Measurements from ENCODE around the gene TIMM50. TPM values are rescaled to one million over a fixed set of nuclear protein-coding genes. Genes with fewer than 3 reads are reported as not detected.
"Not testable (repeated sequence)": the region's sequence is repeated elsewhere in the genome, so short reads cannot be mapped to it uniquely, and the experiment has no call there.

The TIMM50 gene
- total RNA-seq, 1 experiment from 2014 or later, result 261 TPM

DNA sequence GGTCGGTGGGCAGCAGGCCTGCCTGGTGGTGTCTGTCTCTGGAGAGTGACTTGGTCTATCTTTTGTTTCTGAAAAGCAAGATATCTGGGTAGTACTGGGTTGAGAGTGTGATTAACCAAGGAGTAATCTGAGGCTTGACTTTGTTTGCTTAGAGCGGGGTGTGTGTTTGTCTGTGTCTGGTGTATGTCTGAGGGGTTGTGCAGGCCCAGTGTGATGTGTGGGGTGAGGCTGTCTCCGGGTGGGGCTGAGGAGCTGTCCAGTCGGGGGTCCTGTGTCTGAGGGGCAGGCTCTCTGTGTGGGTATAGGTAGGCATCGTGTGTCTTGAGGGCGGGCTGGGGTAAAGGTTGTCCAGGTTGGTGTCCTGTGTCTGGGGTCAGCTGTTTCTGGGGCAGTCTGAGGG is 11.1 kb upstream of the TIMM50 start:
- no peak for DNase-seq (ENCODE audit: low spot score)

DNA sequence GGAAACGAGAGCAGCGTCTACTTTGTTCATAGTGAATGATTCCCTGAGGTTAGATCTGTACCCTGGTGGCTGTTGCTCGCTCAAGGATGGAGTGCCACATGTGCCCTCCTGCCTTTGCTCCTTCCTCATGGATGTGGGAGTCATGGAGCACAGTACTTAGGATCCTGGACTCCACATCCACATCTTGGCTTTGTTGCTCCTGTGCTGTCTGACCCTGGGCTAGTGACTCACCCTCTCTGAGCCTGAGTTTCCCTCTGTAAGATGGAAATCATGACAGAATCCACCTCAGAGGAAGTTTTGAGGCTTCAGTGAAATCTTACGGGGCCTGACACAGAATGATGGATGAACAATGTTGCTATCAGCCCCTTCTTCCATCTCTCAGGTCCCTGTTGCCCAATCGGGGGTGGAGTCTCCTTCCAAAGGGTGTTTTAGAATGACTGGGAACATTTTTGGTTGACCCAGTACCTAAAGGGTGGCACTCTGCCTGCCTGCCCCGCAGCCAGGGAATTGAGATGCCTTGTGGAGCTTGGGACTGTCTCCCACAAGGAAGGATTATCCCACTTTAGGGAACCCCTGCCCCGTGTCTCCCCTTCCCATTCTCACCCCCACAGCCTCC is 9.8 kb upstream of the TIMM50 start:
- DNase-seq (ENCODE audit: low spot score), result no peak

DNA sequence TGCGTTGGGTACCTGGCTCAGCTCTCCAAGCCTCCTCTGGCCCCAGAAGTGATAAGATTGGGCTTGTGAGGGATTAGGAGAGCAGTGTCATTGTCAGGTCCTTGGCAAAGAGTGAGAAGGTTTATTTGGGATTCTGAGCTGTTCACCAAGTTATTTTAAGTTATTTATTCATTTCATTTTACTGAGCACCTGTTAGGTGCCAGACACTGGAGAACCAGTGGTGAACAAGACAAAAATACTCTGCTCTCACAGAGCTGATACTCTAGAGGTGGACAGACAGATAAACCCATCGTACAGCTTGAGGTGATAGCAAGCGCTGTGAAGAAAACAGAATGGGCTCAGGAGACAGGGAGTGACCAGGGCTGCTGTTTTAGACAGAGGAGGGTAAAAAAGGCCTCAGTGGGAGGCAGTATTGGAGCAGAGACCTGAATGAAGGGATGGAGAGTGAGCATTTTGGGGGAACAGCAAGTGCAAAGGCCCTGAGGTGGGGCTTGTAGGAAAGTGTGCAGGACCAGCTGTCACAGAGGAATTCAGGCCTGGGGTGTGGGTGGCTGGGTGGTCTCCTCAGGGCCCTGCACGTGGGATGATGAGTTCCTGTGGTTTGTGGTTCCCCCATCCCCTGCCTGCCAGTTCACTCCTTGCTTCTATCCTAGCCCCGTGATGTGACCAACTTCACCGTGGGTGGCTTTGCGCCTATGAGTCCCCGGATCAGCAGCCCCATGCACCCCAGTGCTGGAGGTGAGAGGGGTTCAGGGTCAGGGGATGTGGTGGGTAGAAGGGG is 8.7 kb upstream of the TIMM50 start:
- DNase-seq (ENCODE audit: low spot score), result no peak

DNA sequence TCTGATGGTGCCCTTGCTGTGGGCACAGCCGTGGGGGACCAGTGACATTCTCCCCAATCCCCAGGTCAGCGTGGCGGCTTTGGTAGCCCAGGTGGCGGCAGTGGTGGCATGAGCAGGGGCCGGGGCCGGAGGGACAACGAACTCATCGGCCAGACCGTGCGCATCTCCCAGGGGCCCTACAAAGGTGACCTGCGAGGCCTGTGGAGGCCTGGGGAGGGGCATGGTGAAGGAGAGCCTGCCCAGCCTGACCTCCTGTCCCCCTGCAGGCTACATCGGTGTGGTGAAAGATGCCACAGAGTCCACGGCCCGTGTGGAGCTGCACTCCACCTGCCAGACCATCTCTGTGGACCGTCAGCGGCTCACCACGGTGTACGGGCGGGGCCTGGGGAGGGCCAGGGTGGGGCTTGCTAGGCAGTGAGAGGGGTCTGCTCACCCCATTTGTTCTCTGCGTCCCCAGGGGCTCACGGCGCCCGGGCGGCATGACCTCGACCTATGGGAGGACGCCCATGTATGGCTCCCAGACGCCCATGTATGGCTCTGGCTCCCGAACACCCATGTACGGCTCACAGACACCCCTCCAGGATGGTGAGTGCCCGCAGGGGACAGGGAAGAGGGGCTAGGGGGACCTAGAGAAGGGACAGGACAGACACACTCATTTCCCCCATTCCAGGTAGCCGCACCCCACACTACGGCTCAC is 7.7 kb upstream of the TIMM50 start:
- DNase-seq (ENCODE audit: low spot score), result no peak

DNA sequence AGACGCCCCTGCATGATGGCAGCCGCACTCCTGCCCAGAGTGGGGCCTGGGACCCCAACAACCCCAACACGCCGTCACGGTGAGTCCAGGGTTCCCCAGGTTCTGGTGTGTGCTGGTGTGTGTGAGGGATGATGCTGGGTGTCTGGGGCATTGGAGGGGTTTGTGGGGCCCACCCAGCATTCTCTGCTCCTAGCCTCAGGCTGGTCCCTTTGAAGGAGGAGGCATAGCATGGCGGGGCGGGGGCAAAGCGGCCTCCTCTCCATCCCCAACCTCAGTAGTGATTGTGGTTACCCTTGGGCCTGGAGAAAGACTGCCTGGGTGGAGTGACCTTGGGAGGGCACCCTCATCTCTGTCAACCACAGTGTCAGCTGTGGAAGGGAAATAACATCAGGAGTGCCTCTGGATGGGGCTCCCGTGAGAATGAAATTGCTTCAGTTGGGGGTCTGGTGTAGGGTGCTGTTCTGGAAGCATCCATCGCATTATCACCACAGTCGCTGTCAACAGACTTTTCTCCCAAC is 7.1 kb upstream of the TIMM50 start:
- DNase-seq (ENCODE audit: low spot score), result no peak

DNA sequence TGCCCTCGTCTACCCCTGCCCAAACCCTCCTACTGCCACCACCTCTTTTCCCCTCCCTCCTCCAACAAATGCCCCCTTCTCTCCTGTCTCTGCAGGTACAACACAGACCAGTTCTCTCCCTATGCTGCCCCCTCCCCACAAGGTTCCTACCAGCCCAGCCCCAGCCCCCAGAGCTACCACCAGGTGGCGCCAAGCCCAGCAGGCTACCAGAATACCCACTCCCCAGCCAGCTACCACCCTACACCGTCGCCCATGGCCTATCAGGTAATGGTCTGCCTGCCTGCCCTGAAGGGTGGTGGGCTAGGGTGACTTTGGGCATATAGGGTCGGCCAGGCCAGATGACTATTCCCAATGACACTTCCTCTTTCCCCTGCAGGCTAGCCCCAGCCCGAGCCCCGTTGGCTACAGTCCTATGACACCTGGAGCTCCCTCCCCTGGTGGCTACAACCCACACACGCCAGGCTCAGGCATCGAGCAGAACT is 6.5 kb upstream of the TIMM50 start:
- DNase-seq (ENCODE audit: low spot score), result peak; percentile 63

DNA sequence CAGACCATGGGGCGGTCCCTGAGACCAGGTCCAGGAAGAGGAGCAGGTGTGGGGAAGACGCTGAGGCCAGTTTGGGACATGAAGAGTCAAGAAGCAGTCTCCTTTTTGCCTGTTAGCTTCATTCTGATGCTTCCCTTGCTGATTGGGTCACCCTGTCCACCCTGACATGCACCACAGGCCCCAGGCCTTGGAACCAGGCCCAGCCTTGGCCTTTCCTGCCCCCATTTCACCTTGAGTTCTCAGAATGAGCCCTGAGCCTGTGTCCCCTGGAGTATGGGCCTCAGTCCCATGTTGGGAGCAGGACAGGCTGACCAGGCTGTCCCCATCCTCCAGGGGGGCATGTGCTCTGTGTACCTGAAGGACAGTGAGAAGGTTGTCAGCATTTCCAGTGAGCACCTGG is 4.9 kb upstream of the TIMM50 start:
- DNase-seq (ENCODE audit: low spot score), result no peak

DNA sequence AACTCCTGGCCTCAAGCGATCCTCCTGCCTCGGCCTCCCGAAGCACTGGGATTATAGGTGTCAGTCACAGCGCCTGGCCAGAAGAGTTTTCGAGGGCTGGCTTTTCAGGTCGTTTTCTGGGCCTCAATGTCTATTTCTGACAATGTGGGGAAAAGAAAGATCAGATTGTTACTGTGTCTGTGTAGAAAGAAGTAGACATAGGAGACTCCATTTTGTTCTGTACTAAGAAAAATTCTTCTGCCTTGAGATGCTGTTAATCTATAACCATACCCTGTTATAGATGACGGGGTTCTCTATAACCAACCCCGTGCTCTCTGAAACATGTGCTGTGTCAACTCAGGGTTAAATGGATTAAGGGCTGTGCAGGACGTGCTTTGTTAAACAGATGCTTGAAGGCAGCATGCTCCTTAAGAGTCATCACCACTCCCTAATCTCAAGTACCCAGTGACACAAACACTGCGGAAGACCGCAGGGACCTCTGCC is 1.3 kb upstream of the TIMM50 start:
- not testable (repeated sequence) for DNase-seq (ENCODE audit: low spot score)

DNA sequence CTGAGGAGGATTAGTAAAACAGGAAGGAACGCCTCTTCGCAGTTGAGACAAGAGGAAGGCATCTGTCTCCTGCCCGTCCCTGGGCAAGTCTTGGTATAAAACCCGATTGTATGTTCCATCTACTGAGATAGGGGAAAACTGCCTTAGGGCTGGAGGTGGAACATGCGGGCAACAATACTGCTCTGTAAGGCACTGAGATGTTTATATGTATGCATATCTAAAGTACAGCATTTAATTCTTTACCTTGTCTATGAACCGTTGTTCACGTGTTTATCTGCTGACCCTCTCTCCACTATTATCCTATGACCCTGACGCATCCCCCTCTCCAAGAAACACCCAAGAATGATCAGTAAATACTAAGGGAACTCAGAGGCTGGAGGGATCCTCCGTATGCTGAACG is 722 bp upstream of the TIMM50 start:
- peak; percentile 31 for DNase-seq (ENCODE audit: low spot score)

DNA sequence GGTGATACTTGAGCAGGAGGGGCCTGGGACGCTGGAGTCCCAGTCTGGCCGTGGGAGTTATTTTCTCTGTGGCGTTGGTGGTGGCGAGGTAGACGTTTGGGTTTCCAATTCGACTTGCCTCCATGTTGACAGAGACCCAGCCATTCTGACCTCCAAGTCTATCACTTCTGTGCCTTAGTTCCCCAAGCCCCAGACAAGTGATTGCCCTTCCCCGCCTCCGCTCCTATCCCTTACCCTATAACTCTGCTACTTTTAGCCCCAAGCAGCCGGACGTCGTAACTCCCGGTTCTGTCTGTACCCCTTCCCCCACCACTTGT is 549 bp downstream of the TIMM50 start:
- DNase-seq (ENCODE audit: low spot score), result no peak

DNA sequence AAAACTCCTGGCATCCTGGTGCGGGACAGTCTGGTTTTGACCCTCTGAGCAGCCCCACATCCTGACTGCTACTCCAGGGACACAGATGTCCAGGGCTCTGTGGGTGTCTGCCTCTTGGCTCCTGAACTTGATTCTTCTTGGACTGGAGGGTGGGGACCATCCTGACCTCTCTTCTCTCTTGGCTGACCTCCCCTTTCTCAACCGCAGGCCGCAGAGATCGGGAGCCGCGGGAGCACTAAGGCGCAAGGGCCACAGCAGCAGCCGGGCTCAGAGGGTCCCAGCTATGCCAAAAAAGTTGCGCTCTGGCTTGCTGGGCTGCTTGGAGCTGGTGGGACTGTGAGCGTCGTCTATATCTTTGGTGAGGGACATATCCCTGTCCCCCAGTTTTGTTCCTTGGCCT is 1.0 kb downstream of the TIMM50 start:
- DNase-seq (ENCODE audit: low spot score), result no peak

DNA sequence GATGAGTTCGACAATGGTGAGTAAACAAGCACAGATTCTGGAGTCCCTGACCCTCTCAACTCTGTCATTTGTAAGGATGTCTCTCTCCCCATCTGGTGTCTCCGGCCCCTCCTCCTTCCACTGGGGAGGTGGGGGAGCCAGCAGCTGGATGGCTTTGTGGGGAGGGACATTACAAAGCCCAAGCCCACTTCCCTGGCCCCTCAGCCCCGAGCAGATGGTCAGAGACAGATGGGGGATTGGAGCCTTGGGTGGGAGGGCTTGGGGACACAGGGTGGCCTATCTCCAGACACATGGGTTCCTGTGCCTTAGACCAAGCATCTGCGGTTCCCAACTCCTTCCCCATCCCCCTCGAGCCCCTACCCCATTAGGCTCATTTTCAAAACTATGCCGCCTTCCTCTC is 2.5 kb downstream of the TIMM50 start:
- DNase-seq (ENCODE audit: low spot score), result no peak

DNA sequence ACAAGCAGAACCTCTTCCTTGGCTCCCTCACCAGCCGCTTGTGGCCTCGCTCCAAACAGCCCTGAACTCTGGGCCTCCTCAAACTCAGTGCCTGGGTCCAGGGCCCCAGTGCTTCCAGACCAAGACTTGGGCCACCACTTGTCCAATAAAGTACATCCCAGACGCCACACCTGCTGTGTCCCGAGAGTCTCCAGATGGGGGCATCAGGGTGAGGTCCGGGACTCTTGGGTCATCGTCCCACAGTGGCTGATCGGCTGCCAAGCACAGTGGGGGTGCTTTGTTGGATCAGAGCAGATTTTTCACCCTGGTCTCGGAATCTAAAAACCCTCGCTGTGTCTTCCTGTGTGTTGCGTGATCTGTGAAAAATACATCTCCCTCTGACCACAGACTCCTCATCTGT is 9.1 kb downstream of the TIMM50 start:
- DNase-seq (ENCODE audit: low spot score), result no peak

DNA sequence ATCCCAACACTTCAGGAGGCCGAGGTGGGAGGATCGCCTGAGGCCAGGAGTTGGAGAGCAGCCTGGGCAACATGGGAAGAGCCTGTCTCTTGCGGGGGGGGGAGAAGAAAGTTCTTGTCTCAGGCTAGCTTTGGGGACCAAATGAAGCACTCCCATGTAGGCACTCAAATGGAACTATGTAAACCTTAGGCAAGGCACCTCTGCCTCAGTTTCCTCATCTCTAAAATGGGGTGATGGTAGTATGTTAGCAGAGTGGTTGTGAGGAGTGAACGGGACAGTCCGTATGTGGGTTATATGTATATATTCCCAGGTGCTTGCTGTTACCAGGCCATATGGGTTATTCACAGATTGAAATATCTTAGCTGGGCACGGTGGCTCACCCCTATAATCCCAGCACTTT is 11.6 kb downstream of the TIMM50 start:
- no peak for DNase-seq (ENCODE audit: low spot score)

DNA sequence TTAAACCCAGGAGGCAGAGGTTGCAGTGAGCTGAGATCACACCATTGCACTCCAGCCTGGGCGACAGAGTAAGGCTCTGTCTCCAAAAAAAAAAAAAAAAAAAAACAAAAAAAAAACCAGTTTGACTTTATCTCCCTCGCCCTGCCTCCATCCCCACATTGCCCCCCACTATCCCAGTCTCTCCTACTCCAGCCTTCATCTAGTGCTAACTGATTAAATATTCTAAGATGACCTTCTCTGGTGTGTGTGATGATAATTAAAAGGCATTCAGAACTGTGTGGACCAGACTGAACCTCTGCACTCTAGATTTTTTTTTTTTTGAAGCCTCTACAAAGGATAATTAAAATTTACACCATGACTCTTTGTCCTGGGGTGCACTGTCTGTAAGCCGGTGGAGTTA is 12.2 kb downstream of the TIMM50 start:
- DNase-seq (ENCODE audit: low spot score), result no peak

DNA sequence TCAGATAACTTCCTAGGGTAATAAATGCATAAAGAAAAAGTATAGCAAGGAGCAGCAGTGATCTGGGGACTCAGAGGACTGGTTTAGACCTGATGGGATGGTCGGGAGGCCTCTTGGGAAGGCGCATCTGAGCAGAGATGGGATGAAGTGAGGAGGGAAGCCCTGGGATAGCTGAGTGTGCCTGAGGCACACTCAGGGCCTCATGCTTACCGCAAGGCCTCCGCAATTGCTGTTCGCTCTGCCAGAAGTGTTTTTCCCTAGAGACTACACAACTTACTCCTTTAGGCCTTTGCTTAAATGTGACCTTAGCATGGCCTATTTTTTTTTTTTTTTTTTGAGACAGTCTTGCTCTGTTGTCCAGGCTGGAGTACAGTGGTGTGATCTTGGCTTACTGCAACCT is 14.0 kb downstream of the TIMM50 start:
- DNase-seq (ENCODE audit: low spot score), result no peak

DNA sequence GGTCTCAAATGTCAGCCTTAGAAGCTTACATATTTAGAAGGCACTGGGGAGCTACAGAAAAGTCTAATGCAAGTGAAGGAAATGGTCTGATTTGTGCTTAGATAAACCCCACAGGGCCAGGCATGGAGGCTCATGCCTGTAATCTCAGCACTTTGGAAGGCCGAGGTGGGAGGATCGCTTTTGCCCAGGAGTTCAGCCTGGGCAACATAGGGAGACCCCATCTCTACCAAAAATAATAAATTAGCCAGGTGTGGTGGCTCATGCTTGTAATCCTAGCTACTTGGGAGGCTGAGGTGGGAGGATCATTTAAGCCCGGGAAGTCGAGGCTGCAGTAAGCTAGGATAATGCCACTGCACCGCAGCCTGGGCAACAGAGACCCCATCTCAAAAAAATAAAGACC is 15.4 kb downstream of the TIMM50 start:
- DNase-seq (ENCODE audit: low spot score), result no peak

DNA sequence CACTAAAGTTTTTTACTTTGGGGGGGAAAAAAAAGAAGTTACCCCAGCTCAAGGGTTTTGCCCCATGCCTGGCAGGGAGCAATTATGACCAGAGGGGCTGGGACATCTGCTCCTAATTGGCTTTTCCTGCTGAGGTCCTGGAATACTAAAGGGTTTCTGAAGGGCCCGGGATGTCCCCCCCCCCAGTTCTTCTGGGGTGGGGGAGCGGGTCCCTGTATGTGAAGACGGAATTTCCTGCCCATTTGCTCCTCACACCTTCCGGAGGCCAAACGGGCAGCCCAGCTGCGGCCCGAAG is 17.0 kb downstream of the TIMM50 start:
- DNase-seq (ENCODE audit: low spot score), result no peak

DNA sequence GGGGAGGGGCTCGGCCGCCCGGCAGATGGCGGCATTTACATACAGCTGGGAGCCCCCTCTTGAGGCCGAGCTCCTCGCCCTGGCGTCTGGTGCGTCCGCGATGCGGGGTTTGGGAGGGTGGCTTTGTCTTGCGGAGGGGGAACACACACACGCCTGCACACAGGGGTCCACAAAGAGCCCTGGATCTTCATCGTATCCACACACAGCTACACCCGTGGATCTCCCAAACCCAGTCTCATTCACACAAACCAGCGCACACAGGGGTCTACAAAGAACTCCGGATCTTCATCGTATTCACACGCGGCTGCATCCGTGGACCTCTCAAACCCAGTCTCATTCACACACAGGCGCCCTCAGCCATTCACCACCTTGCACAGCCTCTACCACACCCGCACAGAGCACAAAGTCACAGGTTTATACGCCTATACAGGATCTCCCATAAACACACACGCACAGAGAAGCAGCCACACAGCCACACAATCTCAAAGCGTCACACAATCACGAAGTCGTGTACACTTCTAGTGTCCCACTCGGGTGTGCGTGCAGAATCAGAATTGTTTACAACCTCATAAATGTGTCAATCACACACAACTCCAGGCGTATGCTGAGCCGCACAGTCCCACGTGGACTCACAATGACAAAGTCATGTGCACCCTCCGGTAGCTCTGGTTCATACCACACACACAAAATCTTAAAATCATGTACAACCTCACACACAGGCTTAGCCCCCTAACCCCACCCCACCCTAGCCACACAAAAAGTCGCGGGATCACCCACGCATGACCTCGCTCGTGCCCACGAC is 17.6 kb downstream of the TIMM50 start:
- DNase-seq (ENCODE audit: low spot score), result peak; percentile 66

DNA sequence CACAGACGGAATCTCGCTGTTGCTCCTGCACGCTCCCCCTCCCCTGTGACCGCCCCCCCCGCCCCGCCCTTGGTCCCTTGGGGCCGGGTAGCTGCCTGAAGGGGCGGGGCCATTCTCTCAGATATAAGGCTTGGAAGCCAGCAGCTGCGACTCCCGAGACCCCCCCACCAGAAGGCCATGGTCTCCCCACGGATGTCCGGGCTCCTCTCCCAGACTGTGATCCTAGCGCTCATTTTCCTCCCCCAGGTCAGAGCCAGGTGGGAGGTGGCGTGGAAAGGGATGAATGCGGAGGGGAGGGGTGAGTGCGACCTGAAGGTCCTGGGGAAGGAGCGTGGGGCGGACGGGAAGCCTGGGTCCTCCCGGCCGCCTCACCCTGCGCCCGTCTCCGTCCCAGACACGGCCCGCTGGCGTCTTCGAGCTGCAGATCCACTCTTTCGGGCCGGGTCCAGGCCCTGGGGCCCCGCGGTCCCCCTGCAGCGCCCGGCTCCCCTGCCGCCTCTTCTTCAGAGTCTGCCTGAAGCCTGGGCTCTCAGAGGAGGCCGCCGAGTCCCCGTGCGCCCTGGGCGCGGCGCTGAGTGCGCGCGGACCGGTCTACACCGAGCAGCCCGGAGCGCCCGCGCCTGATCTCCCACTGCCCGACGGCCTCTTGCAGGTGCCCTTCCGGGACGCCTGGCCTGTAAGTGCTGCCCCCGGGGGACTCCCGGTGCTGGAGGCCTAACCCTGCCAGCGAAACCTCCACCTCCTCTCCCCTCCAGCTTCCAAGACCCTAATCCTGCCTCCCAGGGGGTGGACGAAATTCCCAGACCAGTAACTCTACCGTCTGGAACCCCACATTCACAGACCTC is 18.4 kb downstream of the TIMM50 start, which contains the start of gene DLL3:
TSS of gene DLL3 (plus strand) at position 150 of the 845 bp plus-strand sequence. CDS start at position 178, 28 bp downstream.
- DNase-seq (ENCODE audit: low spot score), result no peak

DNA sequence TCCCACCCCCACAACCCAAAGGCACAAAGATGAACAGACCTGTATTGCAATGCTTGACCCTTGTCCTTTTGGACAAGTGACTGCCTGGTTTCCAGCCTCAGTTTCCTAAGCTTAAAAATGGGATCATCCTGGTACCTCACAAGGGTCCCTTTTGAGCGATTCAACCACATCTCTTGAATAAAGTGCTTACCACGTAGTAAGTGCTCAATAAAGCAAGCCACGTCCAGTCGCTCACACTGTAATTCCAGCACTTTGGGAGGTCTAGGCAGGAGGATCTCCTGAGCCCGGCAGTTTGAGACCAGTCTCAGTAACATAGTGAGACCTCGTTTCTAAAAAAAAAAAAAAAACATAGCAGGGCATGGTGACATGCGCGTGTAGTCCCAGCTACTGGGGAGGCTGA is 19.3 kb downstream of the TIMM50 start:
- DNase-seq (ENCODE audit: low spot score), result no peak

Data from HT-29 (cell line).